RPMI7951 (cell line): ENCODE data around the gene ARHGDIA. TPM values are rescaled to one million over a fixed set of nuclear protein-coding genes. Genes with fewer than 3 reads are reported as not detected.

Source experiments
- DNase-seq: peaks from one replicate; pipeline ENCODE4 v3.0.0-alpha.2; 2012; ENCODE audit warnings: low read depth
- total RNA-seq: library from RNA; depleted of rRNA; stranded (reverse); fragments of >200 nt; shearing (Covaris generic); gene quantifications from 2 replicates; pipeline ENCODE4 v1.2.3, GENCODE V29; 2014; rRNA removed

Gene ARHGDIA
- total RNA-seq, 1 experiment from 2014 or later = 170 TPM

DNA sequence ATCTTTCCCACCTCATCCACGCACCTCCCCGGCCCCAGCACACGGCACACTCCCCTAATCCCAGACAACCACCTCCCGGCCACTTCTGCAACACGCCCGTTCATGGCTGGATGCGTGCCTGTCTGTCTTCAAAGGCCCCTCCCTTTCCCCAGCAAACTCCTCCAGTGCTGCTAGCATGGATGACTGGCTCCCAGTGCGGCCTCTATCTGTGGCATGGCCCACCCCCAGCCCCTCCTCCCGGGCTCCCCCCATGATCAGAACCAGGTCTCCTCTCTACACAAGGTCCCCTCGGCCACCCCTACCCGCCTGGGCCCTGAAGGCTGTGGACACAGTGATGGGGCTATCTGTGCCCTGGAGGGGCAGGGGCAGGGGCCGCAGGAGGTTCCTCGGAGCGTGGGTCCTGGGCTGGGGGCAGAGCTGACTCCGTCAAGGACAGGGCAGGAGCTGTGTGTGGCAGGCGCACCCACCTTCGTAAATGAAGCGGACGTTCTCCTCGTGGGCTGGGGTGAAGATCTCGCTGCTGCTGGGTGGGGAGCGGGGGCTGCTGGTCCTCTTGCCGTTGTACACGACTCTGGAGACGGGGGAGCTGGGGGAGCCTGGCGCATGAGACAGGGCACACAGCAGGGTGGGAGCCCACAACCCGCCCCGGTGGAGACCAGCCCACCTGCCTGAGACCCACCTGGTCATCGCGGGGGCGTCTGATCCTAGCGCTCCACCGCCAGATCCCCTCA is 47.2 kb downstream of the ARHGDIA start:
- DNase-seq = no peak

DNA sequence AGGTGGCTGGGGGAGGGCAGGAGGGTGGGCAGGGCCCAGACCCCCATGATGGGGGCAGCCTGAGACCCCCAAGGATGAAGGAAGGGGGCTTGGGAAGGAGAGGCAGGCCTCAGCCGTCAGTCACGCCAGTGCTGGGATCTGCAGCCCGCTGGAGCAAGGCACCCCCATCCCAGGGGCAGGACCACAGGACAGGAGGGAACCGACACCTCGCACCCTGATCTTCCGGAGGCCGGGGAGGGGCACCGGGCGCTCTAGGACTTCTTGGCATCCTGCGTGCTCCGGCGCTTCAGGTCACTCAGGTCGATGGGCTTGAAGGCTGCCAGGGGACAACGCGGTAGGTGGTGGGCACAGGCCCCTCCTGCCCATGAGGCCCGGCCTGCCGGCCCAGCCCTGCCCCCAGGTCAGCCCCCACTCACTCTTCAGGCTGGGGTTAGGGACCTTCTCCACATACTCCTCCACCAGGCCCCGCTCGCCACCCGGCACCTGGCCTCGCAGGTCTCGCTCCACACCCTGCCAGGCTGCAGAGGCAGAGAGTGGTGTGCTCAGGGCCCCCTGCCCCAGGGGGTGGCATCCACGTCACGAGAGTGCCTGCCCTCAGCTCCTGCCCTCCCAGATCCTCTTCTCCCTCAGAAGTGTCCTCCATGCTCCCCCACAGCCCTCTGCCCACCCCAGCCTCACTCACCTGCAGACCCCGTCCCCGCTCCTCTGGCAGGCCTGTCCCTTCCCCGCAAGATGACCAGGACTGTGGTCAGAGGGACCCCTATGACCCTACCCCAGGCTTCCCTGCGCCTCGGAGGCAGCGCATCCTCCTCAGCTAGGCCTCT is 47.9 kb downstream of the ARHGDIA start:
- no peak for DNase-seq

DNA sequence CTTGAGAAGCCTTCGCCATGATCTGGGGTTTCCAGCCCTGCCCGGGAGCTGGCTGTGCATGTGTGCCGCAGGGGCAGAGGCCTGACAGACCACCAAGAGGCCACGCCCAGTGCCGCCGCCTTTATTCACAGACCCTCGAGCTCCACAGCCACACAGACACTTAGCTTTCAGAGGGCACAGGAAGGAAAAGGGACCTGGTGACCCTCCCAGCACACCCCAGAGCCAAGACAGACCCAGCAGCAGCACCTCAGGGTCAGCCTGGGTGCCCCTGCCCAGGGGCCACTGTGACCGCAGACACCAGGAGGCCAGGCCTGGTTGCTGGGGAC is 48.9 kb downstream of the ARHGDIA start:
- DNase-seq = no peak

DNA sequence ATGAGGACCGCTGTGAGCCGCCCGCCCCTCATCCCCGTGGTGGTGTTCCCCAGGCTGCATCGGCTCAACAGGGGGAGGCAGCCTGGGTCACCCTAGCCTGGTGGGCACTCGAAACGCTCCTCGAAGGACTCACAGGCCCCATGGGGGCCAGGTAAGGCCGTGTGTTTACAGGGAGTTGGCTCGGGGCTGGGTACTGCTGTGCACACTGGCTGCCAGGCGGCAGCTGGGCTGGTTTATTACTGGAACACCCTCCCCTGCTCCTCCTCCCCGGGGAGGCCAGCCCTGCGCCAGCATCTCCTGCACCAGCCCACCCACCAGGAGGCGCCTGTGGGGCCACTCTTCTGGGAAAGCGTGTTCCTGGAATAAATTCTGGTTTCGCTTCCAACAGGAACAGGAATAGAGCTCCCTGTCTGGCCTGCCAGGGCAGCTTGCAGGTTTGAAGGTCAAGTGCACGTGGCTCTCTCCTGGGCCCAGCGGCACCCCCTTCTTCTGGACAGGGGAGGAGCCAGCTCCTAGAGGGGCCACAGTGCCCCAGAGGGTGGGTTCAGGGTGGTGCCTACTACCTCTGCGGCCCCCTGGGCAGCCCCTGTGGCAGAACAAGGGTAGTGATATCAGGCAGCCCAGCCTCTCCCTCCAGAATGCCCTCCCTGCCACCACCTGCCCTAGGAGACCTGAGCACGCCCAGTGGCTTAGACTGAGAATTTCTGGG is 49.4 kb downstream of the ARHGDIA start:
- DNase-seq = peak; percentile 29

DNA sequence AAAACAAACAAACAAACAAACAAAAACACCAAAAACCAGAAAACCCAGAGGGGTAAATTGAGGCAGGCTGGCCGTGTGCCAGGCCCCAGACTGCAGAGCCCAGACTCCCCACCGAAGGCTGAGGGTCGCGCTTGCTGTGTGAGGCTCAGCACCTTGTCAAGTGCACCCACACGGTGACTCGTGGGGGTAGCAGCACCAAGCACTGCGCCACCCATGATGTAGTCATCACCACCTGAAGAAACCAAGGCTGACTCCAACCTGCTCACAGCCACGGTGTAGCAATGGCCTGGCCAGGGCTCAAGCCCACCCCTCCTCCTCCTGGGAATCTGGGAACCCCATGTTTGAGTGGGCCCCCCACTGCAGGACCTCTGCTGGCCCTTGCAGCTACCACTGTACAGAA is 50.0 kb downstream of the ARHGDIA start:
- no peak for DNase-seq

DNA sequence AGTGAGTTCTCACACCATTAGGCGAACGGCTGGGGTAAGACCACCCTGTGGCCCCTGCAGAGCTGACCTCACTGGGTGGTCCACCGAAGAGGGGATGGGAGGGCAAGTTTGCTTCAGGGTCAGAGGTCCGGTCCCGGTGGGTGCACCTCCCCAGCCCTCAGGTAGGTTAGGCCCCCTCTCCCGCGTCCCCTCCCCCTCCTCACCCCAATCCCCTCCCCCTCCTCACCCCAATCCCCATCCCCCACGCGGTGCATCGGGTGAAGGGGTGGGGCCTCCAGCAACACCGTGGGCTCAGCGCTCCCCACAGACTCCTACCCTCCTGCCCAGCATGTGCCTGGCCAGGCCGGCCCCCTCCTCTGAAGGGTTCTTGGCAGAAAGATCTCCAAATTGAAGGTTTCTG is 51.4 kb downstream of the ARHGDIA start:
- no peak for DNase-seq

DNA sequence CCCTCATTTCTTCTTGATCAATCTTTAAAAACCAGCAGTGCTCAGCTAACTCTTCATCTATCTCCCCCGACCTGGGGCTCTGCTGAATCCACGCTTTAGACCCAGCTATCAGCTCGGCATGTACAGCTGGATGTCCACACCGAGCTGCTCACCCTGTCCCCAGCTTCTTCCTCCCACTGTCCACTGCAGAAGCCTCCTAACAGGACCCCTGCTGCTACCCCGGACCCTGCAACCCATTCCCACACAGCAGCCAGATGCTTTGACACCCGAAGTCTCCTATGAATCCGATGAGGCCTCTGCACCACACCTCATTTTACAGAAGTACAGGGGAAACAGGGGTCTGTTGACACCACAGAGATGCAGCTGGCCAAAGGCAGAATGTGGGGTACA is 53.4 kb downstream of the ARHGDIA start:
- no peak for DNase-seq

Other genes starting within 250 kb of the ARHGDIA start
- gene NPLOC4, start 234.2 kb downstream of the ARHGDIA start, total RNA-seq = 26.9 and 30.8 TPM in 2 replicates
- gene TSPAN10, start 234.1 kb downstream of the ARHGDIA start, total RNA-seq = 1.3 and 2.1 TPM in 2 replicates
- gene PDE6G, start 214.8 kb downstream of the ARHGDIA start, total RNA-seq = 0.29 TPM in 1 of 2 replicates, not detected in the other
- 36.5 and 54.0 TPM in 2 replicates for gene OXLD1, start 204.7 kb downstream of the ARHGDIA start, total RNA-seq
- gene CCDC137, start 204.6 kb downstream of the ARHGDIA start, total RNA-seq = 7.7 and 14.1 TPM in 2 replicates
- 28.6 and 30.9 TPM in 2 replicates for gene ARL16, start 187.5 kb downstream of the ARHGDIA start, total RNA-seq
- 42.4 and 47.5 TPM in 2 replicates for gene HGS, start 187.3 kb downstream of the ARHGDIA start, total RNA-seq
- gene MRPL12, start 168.0 kb downstream of the ARHGDIA start, total RNA-seq = 12.6 and 13.0 TPM in 2 replicates
- gene SLC25A10, start 159.1 kb downstream of the ARHGDIA start, total RNA-seq = 45.9 and 53.0 TPM in 2 replicates
- gene GCGR, start 67.2 kb downstream of the ARHGDIA start, total RNA-seq = not detected in 2 replicates
- 34.1 and 48.1 TPM in 2 replicates for gene MCRIP1, start 38.0 kb downstream of the ARHGDIA start, total RNA-seq
- not detected in 2 replicates for gene PPP1R27, start 36.3 kb downstream of the ARHGDIA start, total RNA-seq
- gene P4HB, start 10.8 kb downstream of the ARHGDIA start, total RNA-seq = 666 and 757 TPM in 2 replicates
- 159 and 274 TPM in 2 replicates for gene ALYREF, start 20.2 kb upstream of the ARHGDIA start, total RNA-seq
- 241 and 342 TPM in 2 replicates for gene ANAPC11, start 20.4 kb upstream of the ARHGDIA start, total RNA-seq
- gene NPB, start 30.9 kb upstream of the ARHGDIA start, total RNA-seq = 3.7 and 3.9 TPM in 2 replicates
- gene PCYT2, start 40.1 kb upstream of the ARHGDIA start, total RNA-seq = 39.7 and 45.7 TPM in 2 replicates
- gene SIRT7, start 46.8 kb upstream of the ARHGDIA start, total RNA-seq = 10.0 and 10.1 TPM in 2 replicates
- gene MAFG, start 56.4 kb upstream of the ARHGDIA start, total RNA-seq = 10.1 TPM in 2 replicates
- 36.4 and 53.4 TPM in 2 replicates for gene PYCR1, start 66.0 kb upstream of the ARHGDIA start, total RNA-seq
- not detected in 2 replicates for gene MYADML2, start 75.9 kb upstream of the ARHGDIA start, total RNA-seq
- 0.24 TPM in 1 of 2 replicates, not detected in the other for gene NOTUM, start 89.8 kb upstream of the ARHGDIA start, total RNA-seq
- gene ASPSCR1, start 106.3 kb upstream of the ARHGDIA start, total RNA-seq = 18.1 and 18.5 TPM in 2 replicates
- 119 and 144 TPM in 2 replicates for gene CENPX, start 151.5 kb upstream of the ARHGDIA start, total RNA-seq
- 8.1 and 17.6 TPM in 2 replicates for gene LRRC45, start 152.0 kb upstream of the ARHGDIA start, total RNA-seq
- 10.7 and 13.1 TPM in 2 replicates for gene RAC3, start 160.3 kb upstream of the ARHGDIA start, total RNA-seq
- 82.2 and 86.2 TPM in 2 replicates for gene DCXR, start 166.4 kb upstream of the ARHGDIA start, total RNA-seq
- 12.9 and 14.3 TPM in 2 replicates for gene RFNG, start 180.5 kb upstream of the ARHGDIA start, total RNA-seq
- 84.0 and 94.3 TPM in 2 replicates for gene GPS1, start 180.6 kb upstream of the ARHGDIA start, total RNA-seq
- 34.0 and 39.3 TPM in 2 replicates for gene DUS1L, start 194.5 kb upstream of the ARHGDIA start, total RNA-seq
- gene FASN, start 226.9 kb upstream of the ARHGDIA start, total RNA-seq = 26.4 and 28.7 TPM in 2 replicates